ENCODE measurements around the gene PCDHGA12. TPM values are rescaled to one million over a fixed set of nuclear protein-coding genes. Genes with fewer than 3 reads are reported as not detected.
A peak's percentile ranks its signal among the peaks of the same experiment; 100 is the strongest.

Gene PCDHGA12
- total RNA-seq, 2 donors from 2014 or later: 1.4 to 4.1 TPM

DNA sequence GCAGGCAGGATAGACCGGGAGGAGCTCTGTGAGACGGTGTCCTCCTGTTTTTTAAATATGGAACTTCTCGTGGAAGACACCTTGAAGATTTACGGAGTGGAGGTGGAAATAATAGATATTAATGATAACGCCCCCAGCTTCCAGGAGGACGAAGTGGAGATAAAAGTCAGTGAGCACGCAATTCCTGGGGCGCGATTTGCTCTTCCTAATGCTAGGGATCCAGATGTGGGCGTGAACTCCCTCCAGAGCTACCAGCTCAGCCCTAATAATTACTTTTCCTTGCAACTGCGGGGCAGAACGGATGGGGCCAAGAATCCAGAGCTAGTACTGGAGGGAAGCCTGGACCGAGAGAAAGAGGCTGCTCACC, 8.8 kb upstream of the PCDHGA12 start:
- Histone ChIP-seq H3K9ac (ENCODE audit: extremely low read depth, low read length, poor library complexity, severe bottlenecking) (no peak overlapping the region), H3K9me3 (ENCODE audit: control insufficient read depth, low read length) (peaks cover 73% of the 10 kb centered on the region), H3K36me3 (ENCODE audit: control insufficient read depth, insufficient read depth, low read length) (no peaks in the 10 kb centered on the region), H3K27ac (ENCODE audit: low read depth, low read length) (no peak overlapping the region), H3K27me3 (ENCODE audit: control insufficient read depth, insufficient read depth, low read length, poor library complexity, severe bottlenecking) (no peaks in the 10 kb centered on the region), H3K4me3 (ENCODE audit: low read length) (peak overlapping the region; percentile 75), H3K4me1 (ENCODE audit: control insufficient read depth, insufficient read depth, low read length) (no peaks in the 10 kb centered on the region)
- H3K4me1 Mint-ChIP-seq: no peaks in the 10 kb centered on the region
- 91 to 94% methylated on average over 13 of the region's 13 CpGs for WGBS, 2 experiments (ENCODE audit: insufficient coverage in 1 of 2, insufficient read length in 1 of 2)
- peaks cover 55% of the 10 kb centered on the region for H3K9me3 Mint-ChIP-seq
- H3K27me3 Mint-ChIP-seq (ENCODE audit: insufficient read depth): peaks cover 37% of the 10 kb centered on the region
- H3K36me3 Mint-ChIP-seq (ENCODE audit: low read depth): peaks cover 54% of the 10 kb centered on the region
- no peak for DNase-seq
- H3K27ac Mint-ChIP-seq: no peak overlapping the region
- peak overlapping the region; percentile 83 for H3K4me3 Mint-ChIP-seq
- TF ChIP-seq, protein P1, sequence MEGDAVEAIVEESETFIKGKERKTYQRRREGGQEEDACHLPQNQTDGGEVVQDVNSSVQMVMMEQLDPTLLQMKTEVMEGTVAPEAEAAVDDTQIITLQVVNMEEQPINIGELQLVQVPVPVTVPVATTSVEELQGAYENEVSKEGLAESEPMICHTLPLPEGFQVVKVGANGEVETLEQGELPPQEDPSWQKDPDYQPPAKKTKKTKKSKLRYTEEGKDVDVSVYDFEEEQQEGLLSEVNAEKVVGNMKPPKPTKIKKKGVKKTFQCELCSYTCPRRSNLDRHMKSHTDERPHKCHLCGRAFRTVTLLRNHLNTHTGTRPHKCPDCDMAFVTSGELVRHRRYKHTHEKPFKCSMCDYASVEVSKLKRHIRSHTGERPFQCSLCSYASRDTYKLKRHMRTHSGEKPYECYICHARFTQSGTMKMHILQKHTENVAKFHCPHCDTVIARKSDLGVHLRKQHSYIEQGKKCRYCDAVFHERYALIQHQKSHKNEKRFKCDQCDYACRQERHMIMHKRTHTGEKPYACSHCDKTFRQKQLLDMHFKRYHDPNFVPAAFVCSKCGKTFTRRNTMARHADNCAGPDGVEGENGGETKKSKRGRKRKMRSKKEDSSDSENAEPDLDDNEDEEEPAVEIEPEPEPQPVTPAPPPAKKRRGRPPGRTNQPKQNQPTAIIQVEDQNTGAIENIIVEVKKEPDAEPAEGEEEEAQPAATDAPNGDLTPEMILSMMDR (conservative IDR thresholded peaks at IDR 0.05): no peak

DNA sequence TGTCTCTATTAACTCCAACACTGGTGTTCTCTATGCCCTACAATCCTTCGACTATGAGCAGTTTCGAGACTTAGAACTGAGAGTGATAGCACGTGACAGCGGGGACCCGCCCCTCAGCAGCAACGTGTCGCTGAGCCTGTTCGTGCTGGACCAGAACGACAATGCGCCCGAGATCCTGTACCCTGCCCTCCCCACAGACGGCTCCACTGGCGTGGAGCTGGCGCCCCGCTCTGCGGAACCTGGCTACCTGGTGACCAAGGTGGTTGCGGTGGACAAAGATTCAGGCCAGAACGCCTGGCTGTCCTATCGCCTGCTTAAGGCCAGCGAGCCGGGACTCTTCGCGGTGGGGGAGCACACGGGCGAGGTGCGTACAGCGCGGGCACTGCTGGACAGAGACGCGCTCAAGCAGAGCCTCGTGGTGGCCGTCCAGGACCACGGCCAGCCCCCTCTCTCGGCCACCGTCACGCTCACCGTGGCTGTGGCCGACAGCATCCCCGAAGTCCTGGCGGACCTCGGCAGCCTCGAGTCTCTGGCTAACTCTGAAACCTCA, 7.5 kb upstream of the PCDHGA12 start:
- TF ChIP-seq, protein P1 (conservative IDR thresholded peaks at IDR 0.05): no peak
- WGBS, 2 experiments (ENCODE audit: insufficient coverage in 1 of 2, insufficient read length in 1 of 2): 96% methylated on average over 27 to 42 of the region's 42 CpGs
- Mint-ChIP-seq H3K4me3 (no peak overlapping the region), H3K27me3 (ENCODE audit: insufficient read depth) (peaks cover 36% of the 10 kb centered on the region), H3K36me3 (ENCODE audit: low read depth) (peaks cover 66% of the 10 kb centered on the region), H3K9me3 (peaks cover 67% of the 10 kb centered on the region), H3K27ac (no peak overlapping the region), H3K4me1 (no peaks in the 10 kb centered on the region)
- no peaks in the 10 kb centered on the region for H3K27me3 ChIP-seq (ENCODE audit: control insufficient read depth, insufficient read depth, low read length, poor library complexity, severe bottlenecking)
- H3K9ac ChIP-seq (ENCODE audit: extremely low read depth, low read length, poor library complexity, severe bottlenecking): no peak overlapping the region
- H3K36me3 ChIP-seq (ENCODE audit: control insufficient read depth, insufficient read depth, low read length): no peaks in the 10 kb centered on the region
- H3K4me1 ChIP-seq (ENCODE audit: control insufficient read depth, insufficient read depth, low read length): no peaks in the 10 kb centered on the region
- H3K9me3 ChIP-seq (ENCODE audit: control insufficient read depth, low read length): peaks cover 85% of the 10 kb centered on the region
- no peak overlapping the region for H3K27ac ChIP-seq (ENCODE audit: low read depth, low read length)
- no peak for DNase-seq
- no peak overlapping the region for H3K4me3 ChIP-seq (ENCODE audit: low read length)

DNA sequence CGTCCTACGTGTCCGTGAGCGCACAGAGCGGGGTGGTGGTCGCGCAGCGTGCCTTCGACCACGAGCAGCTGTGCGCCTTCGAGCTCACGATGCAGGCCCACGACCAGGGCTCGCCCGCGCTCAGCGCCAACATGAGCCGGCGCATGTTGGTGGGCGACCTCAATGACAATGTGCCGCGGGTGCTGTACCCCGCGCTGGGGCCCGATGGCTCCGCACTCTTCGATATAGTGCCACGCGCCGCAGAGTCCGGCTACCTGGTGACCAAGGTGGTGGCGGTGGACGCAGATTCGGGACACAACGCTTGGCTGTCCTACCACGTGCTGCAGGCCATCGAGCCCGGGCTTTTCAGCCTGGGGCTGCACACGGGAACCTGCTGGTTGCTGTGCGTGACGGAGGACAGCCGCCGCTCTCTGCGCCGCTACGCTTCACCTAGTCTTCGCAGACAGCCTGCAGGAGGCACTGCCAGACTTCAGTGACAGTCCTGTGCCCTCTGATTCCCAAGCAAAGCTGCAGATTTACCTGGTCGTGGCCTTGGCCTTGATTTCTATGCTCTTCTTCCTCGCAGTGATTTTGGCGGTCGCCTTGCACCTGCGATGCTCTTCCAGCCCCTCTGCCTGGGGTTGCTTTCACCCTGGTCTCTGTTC, 2.4 kb upstream of the PCDHGA12 start:
- Mint-ChIP-seq H3K4me3 (no peak overlapping the region), H3K9me3 (peaks cover 66% of the 10 kb centered on the region), H3K36me3 (ENCODE audit: low read depth) (peaks cover 70% of the 10 kb centered on the region), H3K27ac (no peak overlapping the region), H3K4me1 (no peaks in the 10 kb centered on the region), H3K27me3 (ENCODE audit: insufficient read depth) (no peaks in the 10 kb centered on the region)
- Histone ChIP-seq H3K9me3 (ENCODE audit: control insufficient read depth, low read length) (peaks cover 75% of the 10 kb centered on the region), H3K4me3 (ENCODE audit: low read length) (no peak overlapping the region), H3K4me1 (ENCODE audit: control insufficient read depth, insufficient read depth, low read length) (no peaks in the 10 kb centered on the region), H3K27me3 (ENCODE audit: control insufficient read depth, insufficient read depth, low read length, poor library complexity, severe bottlenecking) (no peaks in the 10 kb centered on the region), H3K27ac (ENCODE audit: low read depth, low read length) (no peak overlapping the region), H3K36me3 (ENCODE audit: control insufficient read depth, insufficient read depth, low read length) (no peaks in the 10 kb centered on the region), H3K9ac (ENCODE audit: extremely low read depth, low read length, poor library complexity, severe bottlenecking) (no peak overlapping the region)
- TF ChIP-seq, protein P1 (conservative IDR thresholded peaks at IDR 0.05): no peak
- whole genome bisulfite sequencing, 2 experiments (ENCODE audit: insufficient coverage in 1 of 2, insufficient read length in 1 of 2): 95 to 96% methylated on average over 44 to 53 of the region's 53 CpGs
- DNase-seq: no peak
